HG03460 (cell line): ENCODE data around the gene CPLX1.

Source experiments
- ATAC-seq: cut with Tn5 transposase; IDR thresholded peaks from one replicate; pipeline ENCODE4 v1.9.1; 2021; ENCODE audit not compliant: unreplicated experiment

CPLX1 gene

DNA sequence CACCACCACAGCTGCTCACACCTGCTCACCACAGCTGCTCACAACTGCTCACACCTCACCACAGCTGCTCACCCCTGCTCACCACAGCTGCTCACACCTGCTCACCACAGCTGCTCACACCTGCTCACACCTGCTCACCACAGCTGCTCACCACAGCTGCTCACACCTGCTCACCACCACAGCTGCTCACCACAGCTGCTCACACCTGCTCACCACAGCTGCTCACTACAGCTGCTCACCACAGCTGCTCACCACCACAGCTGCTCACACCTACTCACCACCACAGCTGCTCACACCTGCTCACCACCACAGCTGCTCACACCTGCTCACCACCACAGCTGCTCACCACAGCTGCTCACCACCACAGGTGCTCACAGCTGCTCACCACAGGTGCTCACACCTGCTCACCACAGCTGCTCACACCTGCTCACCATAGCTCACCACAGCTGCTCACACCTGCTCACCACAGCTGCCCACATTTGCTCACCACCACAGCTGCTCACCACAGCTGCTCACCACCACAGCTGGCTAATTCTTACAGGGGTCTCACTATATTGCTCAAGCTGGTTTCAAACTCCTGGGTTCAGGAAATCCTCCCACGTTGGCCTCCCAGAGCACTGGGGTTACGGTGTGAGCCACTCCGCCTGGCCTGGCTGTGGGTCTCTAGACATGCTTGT is 30.4 kb upstream of the CPLX1 start:
- no peak for ATAC-seq

DNA sequence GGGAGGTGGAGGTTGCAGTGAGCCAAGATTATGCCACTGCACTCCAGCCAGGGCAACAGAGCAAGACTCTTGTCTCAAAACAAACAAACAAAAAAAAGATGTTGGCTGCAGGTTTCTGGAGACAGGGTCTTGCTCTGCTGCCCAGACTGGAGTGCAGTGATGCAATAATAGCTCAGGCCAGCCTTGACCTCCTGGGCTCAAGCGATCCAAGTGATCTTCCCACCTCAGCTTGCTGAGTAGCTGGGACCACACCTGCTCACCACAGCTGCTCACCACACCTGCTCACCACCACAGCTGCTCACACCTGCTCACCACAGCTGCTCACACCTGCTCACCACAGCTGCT is 29.9 kb upstream of the CPLX1 start:
- ATAC-seq, result no peak

GRCh38 chr4:854356-854755 is 28.4 kb upstream of the CPLX1 start:
- ATAC-seq, result no peak

DNA sequence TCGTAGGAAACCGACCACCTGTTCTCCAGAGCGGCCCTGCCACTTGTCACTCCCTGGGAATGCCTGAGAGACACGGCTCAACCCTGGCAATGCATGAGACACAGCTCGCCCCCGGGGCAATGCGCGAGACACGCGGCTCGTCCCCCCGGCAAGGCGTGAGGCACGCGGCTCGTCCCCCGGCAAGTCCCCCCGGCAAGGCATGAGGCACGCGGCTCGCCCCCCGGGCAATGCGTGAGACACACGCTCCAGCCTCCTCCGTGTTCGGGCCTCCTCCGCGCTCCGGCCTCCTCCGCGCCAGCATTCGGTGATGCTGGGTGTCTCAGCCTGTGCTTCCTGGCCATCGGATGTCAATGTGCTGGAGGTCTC is 27.5 kb upstream of the CPLX1 start:
- no peak for ATAC-seq

DNA sequence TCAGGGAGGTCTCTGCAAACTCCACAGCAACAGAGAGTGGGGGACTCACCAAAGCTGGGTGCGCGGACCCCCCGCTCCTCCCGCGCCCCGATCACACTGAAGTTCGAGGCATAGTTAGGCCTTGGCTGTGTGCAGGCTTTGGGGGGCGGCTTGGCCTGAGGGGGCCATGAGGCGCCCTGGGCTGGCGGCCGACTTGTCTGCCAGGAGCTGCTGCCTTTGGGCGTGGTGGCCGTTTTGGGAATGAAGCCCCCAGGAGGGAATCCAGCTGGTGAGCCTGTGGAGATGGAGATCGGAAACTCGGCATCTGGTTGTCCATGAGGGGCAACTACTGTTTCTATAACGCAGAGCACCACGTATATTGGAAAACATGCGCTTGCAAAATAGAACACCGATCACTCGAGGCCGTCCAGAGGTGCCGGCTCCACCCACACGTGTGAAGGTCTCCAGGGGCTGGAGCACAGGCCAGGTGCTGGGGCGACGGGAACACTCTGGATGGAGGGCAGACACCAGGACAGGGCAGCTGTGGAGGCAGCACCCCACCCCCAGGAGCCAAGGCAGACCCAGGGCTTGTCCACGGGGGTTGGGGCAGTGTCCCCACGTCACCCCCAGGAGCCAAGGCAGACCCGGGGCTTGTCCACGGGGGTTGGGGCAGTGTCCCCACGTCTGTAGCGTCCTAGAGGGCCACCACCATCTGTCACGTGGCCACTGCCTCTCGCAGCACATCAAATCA is 25.9 kb upstream of the CPLX1 start:
- no peak for ATAC-seq

- ATAC-seq, result no peak
Measured at GRCh38 chr4:850323-850945, 24.5 kb upstream of the CPLX1 start.

DNA sequence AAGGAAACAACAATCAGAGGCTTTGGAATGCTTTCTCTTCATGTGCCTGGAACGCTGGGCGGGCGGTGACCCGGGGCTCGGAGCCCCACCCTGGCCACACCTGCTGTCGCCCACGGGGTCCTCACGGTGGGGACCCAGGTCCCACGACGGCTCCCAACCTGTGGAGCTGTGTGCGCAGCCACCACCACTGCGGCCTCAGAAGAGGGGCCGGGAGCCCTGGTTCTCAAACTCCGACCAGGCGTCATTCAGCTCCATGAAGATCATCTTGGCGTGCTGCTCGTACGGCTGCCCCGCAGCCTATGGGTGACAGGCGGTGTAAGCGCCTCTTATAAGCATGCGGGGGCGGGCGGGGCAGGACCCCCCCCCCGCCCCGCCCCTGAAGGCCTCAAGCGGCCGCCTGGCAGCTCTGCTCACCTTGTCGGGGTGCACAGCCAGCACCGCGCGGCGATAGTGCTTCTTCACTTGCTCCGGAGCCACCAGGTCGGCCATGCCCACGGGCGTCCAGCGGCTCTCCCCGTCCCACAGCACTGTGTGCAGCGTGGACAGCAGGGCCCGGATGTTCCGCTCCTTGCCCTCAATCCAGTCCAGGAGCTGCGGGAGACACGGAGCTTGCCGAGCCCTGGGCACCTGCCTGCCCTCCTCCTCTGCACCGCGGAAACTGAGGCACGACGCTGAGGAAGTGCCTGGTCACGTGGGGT is 23.7 kb upstream of the CPLX1 start:
- ATAC-seq, result no peak

GRCh38 chr4:848803-849477 is 23.0 kb upstream of the CPLX1 start:
- ATAC-seq, result no peak

GRCh38 chr4:848307-848691 is 22.4 kb upstream of the CPLX1 start:
- no peak for ATAC-seq

DNA sequence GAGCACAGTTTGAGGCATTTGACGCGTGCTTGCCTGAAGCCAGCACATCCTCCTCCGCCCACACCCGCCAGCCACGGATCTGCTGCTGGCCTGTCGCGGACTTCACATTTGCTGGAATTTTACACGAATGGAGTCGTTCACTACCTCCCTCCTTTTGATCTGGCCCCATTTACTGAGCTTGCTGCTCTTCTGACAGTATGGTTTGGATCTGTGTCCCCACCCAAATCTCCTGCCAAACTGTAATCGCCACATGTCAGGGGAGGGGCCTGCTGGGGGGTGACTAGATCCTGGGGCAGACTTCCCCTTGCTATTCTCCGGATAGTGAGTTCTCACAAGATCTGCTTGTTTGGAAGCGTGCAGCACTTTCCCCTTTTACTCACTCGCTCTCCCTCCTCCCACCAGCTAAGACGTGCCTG is 19.9 kb upstream of the CPLX1 start:
- ATAC-seq, result no peak

GRCh38 chr4:845233-845835 is 19.4 kb upstream of the CPLX1 start:
- ATAC-seq, result no peak

GRCh38 chr4:844752-845232 is 18.9 kb upstream of the CPLX1 start:
- ATAC-seq, result no peak

DNA sequence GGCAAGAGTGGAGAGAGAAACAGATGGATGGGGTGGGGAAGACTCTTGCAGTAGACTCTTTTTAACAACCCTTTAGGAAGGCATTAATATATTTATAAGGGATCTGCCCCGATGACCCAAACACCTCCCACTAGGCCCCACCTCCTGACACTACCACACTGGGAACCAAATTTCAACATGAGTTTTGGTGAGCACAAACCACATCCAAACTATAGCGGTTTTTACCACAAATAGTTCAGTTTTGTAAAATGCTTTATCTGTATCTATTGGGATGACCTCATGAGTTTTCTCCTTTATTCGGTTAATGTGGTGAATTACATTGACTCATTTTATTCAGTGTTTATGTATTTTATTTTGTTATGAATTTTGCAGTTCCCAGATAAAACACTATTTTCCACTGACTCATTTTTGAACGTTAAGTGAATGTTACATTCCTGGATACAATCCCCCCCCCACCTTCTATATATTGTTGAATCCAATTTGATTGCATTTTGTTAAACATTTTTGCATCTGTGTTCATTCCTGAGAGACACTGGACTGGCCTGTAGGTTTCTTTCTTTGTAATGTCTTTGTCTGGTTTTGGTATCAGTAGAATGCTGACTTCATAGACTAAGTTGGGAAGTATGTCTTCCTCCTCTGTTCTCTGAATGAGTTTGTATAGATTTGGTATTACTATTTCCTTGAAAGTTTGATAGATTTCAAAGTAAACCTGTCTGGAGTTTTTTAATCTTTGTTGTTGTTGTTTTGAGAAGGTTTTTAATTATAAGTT is 13.9 kb upstream of the CPLX1 start:
- ATAC-seq, result no peak

DNA sequence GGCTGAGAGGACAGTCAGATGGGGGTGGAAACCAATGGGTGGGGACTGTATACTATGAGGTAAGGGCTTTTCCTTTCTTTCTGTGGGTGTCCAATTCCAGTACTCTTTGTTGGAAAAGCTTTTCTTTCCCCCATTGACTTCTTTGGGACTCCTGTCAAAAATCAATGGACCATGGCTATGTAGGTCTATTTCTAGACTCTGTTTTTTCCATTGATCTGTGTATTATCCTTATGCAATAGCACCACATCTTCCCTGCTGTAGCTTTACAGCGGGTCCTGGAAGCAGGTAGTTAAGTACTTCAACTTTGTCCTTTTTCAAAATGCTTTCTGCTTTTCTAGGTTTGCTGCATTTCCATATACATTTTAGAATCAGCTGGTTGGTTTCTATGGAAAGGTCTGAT is 11.8 kb upstream of the CPLX1 start:
- ATAC-seq, result no peak

DNA sequence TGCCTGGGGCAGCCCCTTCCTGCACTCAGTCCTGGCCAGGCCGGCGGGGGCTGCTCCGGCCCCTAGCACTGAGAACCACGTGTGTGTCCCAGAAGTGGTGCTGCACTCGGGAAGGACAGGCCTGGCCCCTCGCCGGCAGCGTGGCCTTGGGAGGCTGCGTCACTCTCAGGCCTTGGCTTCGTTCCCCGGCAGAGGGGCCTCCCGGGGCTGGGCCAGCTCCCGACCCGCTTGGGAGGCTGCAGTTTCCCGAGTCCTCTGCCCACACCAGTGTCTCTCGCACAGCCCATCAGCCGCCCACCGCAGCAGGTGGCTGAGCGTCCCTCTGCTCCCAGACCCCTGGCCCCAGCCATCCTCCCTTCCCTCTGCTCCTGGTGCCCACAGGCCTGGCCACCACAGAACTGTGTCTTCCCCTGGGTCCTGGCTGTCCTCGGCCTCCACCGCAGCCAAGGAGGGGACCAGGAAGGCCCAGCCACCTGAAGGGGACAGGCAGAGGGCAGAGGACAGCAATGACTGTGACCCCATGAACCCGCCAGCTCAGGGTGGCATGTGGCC is 10.9 kb upstream of the CPLX1 start:
- ATAC-seq, result no peak

GRCh38 chr4:836003-836511 is 10.1 kb upstream of the CPLX1 start:
- ATAC-seq, result no peak

DNA sequence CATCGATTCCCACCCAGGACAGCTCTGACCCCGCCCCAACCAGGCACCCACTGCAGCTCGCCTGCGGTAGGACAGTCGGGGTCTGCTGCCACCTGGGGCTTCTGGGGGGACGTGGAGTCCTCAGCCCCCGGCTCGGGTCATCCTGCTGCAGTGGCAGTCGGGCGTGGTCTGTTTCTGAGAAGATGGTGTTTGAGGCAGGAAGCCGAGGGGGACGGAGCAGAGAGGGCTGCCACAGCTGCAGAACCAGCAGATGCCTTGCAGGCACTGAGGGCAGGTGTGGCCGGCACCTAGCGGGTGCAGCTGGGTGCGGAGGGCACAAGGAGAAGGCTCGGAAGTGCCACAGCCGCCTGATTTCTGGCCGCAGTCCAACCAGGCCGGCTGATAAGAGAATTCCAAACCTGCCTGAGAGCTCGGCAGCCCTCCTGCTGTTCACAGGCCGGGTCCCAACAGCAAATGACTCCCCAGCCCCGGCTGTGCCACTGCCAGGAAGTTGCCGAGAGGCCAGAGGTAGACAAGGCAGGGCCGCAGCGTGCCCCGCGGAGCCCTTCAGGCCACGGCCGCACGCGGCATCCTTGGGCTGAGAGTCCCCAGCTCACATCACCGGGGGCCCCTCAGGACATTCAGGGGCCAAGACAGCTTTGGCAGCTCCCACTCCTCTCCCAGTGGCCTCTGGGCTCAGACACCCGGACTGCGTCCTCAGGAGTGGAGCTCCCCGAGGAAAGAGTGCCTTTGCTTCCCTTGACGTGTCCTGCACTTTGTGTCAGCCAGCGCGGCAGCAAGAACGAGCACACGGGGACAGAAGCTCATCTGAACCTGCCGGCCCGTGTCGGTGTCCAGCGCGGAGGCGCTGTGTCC is 9.4 kb upstream of the CPLX1 start:
- no peak for ATAC-seq

GRCh38 chr4:834368-835147 is 8.6 kb upstream of the CPLX1 start:
- ATAC-seq, result no peak
